Measurements from ENCODE around the gene CCT6B. TPM values are rescaled to one million over a fixed set of nuclear protein-coding genes. Genes with fewer than 3 reads are reported as not detected.

Gene CCT6B
- polyA plus RNA-seq, 3 donors: 0.95 to 1.8 (median 1.4) TPM

DNA sequence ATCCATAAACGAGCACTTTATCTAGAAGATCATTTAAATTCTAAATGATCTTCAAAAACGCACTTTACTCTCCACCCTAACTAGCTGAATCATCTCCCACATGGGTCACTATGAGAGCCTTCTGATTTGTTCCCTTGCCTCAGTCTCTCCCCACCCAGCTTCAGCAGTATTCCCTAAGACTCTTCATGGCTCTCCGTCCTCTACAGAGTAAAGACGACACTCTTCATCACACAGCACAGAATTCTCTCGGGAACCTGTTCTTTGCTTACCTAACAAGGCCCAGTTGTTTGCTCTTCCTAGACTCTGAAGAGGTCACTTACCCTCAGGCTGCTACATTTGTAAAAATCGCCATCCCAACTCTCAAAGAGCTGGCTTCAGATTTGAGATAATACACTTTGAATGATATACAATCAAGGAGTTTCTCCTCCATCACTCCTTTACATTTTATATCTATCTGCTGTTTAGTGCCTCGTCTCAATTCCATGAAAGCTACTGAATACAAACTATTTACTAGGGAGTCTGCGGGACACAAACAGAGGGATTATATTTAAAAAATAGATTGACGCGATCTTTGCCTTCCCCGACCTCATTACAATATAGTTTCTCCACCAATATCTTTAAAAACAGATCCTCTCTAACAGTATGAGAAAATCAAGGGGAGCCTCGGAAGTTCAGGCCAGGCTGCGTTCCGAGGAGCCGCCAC, 18.5 kb upstream of the CCT6B start:
- H3K79me2 ChIP-seq (ENCODE audit: insufficient read depth, low read length): peaks cover 35% of the 10 kb centered on the region
- peak overlapping the region; percentile 84 to 96 (median 94) for H3K27ac Mint-ChIP-seq
- H3K9me3 ChIP-seq (replicated peaks in 1 of 2; ENCODE audit: control insufficient read depth in 1 of 2, insufficient read depth in 1 of 2, low read length in 2 of 2): no peaks in the 10 kb centered on the region
- H3K36me3 Mint-ChIP-seq: peaks cover 18% of the 10 kb centered on the region in 2 donors
- H3K4me1 ChIP-seq (ENCODE audit: control insufficient read depth in 1 of 2, insufficient read depth in 2 of 2, low read length in 2 of 2): peaks cover 16 to 22% of the 10 kb centered on the region in 2 donors
- peak overlapping the region; percentile 23 to 94 for H3K27ac ChIP-seq (ENCODE audit: low read depth in 1 of 2, low read length in 2 of 2)
- H3K9ac ChIP-seq (ENCODE audit: insufficient read depth, low read length, poor library complexity, severe bottlenecking): peak overlapping the region; percentile 98
- WGBS (ENCODE audit: insufficient coverage): 38% methylated on average over 11 of the region's 15 CpGs
- peaks cover 9 to 21% of the 10 kb centered on the region in 2 donors for H3K36me3 ChIP-seq (replicated peaks in 1 of 2; ENCODE audit: control insufficient read depth in 1 of 2, insufficient read depth in 2 of 2, low read length in 2 of 2)
- peak overlapping the region; percentile 81 to 93 for H3K4me3 Mint-ChIP-seq
- H3K27me3 Mint-ChIP-seq (ENCODE audit: low read depth in 3 of 3): peaks cover 0 to 4% (median 3%) of the 10 kb centered on the region in 3 donors
- DNase-seq: no peak
- H3K9me3 Mint-ChIP-seq: no peaks in the 10 kb centered on the region
- peak overlapping the region; percentile 68 to 86 (median 83) for H3K4me3 ChIP-seq (replicated peaks in 1 of 3; ENCODE audit: low read depth in 2 of 3, low read length in 3 of 3)
- TF ChIP-seq, protein P1, sequence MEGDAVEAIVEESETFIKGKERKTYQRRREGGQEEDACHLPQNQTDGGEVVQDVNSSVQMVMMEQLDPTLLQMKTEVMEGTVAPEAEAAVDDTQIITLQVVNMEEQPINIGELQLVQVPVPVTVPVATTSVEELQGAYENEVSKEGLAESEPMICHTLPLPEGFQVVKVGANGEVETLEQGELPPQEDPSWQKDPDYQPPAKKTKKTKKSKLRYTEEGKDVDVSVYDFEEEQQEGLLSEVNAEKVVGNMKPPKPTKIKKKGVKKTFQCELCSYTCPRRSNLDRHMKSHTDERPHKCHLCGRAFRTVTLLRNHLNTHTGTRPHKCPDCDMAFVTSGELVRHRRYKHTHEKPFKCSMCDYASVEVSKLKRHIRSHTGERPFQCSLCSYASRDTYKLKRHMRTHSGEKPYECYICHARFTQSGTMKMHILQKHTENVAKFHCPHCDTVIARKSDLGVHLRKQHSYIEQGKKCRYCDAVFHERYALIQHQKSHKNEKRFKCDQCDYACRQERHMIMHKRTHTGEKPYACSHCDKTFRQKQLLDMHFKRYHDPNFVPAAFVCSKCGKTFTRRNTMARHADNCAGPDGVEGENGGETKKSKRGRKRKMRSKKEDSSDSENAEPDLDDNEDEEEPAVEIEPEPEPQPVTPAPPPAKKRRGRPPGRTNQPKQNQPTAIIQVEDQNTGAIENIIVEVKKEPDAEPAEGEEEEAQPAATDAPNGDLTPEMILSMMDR (IDR thresholded peaks at IDR 0.05): no peak
- peak overlapping the region; percentile 80 for H3K4me2 ChIP-seq (replicated peaks; ENCODE audit: extremely low read depth, low read length, poor library complexity, severe bottlenecking)
- intact Hi-C loops (cut with micrococcal nuclease): loop anchor here in 1 of 2 donors (5.0 kb wide), 1 partner anchor 108 kb away; no protein-coding TSS in a partner anchor
- H3K4me1 Mint-ChIP-seq: peaks cover 29% of the 10 kb centered on the region
- no peaks in the 10 kb centered on the region for H4K20me1 ChIP-seq (ENCODE audit: insufficient read depth, low read length)
- no peaks in the 10 kb centered on the region for H3K27me3 ChIP-seq (ENCODE audit: control insufficient read depth in 2 of 2, insufficient read depth in 2 of 2, low read length in 2 of 2)
- H2AFZ ChIP-seq (ENCODE audit: insufficient read depth, low read depth, low read length, poor library complexity, severe bottlenecking): peak overlapping the region; percentile 87

DNA sequence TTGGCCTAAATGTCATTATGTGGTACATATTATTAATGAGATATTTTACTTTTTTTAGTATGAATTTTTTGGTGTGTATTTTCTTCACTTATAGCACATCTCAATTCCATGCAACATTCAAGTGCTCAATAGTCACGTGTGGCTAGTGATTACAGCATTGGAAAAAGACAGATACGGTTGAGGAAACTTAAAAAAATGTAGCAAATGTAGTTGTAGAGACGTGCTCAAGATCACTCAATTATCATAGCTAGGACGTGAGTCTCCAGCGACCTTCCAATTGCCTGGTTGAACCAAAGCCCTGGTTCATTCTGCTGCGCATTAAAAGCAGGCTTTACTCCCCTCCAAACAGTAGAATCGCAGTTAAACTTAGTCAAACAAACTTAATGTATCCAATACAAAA, 17.9 kb upstream of the CCT6B start:
- no peak overlapping the region for H3K9ac ChIP-seq (ENCODE audit: insufficient read depth, low read length, poor library complexity, severe bottlenecking)
- H2AFZ ChIP-seq (ENCODE audit: insufficient read depth, low read depth, low read length, poor library complexity, severe bottlenecking): no peak overlapping the region
- H4K20me1 ChIP-seq (ENCODE audit: insufficient read depth, low read length): no peaks in the 10 kb centered on the region
- Mint-ChIP-seq H3K27ac (no peak overlapping the region), H3K36me3 (peaks cover 12 to 15% of the 10 kb centered on the region in 2 donors), H3K9me3 (no peaks in the 10 kb centered on the region), H3K4me1 (peaks cover 28% of the 10 kb centered on the region), H3K27me3 (ENCODE audit: low read depth in 3 of 3) (peaks cover 0 to 4% (median 0%) of the 10 kb centered on the region in 3 donors), H3K4me3 (no peak overlapping the region)
- H3K27ac ChIP-seq (ENCODE audit: low read depth in 1 of 2, low read length in 2 of 2): no peak overlapping the region
- no peak overlapping the region for H3K4me2 ChIP-seq (replicated peaks; ENCODE audit: extremely low read depth, low read length, poor library complexity, severe bottlenecking)
- H3K36me3 ChIP-seq (replicated peaks in 1 of 2; ENCODE audit: control insufficient read depth in 1 of 2, insufficient read depth in 2 of 2, low read length in 2 of 2): peaks cover 9 to 15% of the 10 kb centered on the region in 2 donors
- no peak for DNase-seq
- 92% methylated on average over 5 of the region's 7 CpGs for WGBS (ENCODE audit: insufficient coverage)
- TF ChIP-seq, protein P1 (IDR thresholded peaks at IDR 0.05): no peak
- peaks cover 16 to 24% of the 10 kb centered on the region in 2 donors for H3K4me1 ChIP-seq (ENCODE audit: control insufficient read depth in 1 of 2, insufficient read depth in 2 of 2, low read length in 2 of 2)
- H3K27me3 ChIP-seq (ENCODE audit: control insufficient read depth in 2 of 2, insufficient read depth in 2 of 2, low read length in 2 of 2): no peaks in the 10 kb centered on the region
- no peaks in the 10 kb centered on the region for H3K9me3 ChIP-seq (replicated peaks in 1 of 2; ENCODE audit: control insufficient read depth in 1 of 2, insufficient read depth in 1 of 2, low read length in 2 of 2)
- H3K4me3 ChIP-seq (replicated peaks in 1 of 3; ENCODE audit: low read depth in 2 of 3, low read length in 3 of 3): no peak overlapping the region
- intact Hi-C loops (cut with micrococcal nuclease): no loop called here
- H3K79me2 ChIP-seq (ENCODE audit: insufficient read depth, low read length): peaks cover 29% of the 10 kb centered on the region

All from CD14-positive monocyte (primary cell).